AG04450 (cell line): ENCODE measurements around the gene RNF186. TPM values are rescaled to one million over a fixed set of nuclear protein-coding genes. Genes with fewer than 3 reads are reported as not detected.

ENCODE experiments used
- CTCF ChIA-PET: fragments of 300-600, 350-600 bp; formaldehyde crosslinking; extraction: SDS; loops from one replicate; lab custom pipeline; 2022; ENCODE audit warnings: antibody characterized with exemption, inconsistent platforms; lab: Charles Lee
- POLR2A ChIA-PET: fragments of 350-600 bp; formaldehyde crosslinking; extraction: SDS; loops from one replicate; lab custom pipeline; 2021; ENCODE audit warnings: antibody characterized with exemption, inconsistent platforms; lab: Yijun Ruan, JAX
- DNase-seq: peaks from one replicate; pipeline ENCODE4 v3.0.0-alpha.2; 2011; ENCODE audit warnings: low read depth, low spot score
- H3K27ac ChIP-seq: one replicate; pipeline ENCODE4 v1.5.1; 2012; ENCODE audit warnings: low read depth, low read length, control low read depth
- H3K27me3 ChIP-seq: one replicate; pipeline ENCODE4 v1.6.0; 2012; ENCODE audit warnings: low read length; ENCODE audit not compliant: control insufficient read depth, insufficient read depth
- H3K4me3 ChIP-seq: 2 replicates; pipeline ENCODE4 v1.5.1; 2011; ENCODE audit warnings: mild to moderate bottlenecking, low read depth, low read length, control low read depth
- H3K9me3 ChIP-seq: 2 replicates; pipeline ENCODE4 v1.5.1; 2012; ENCODE audit warnings: low read length; ENCODE audit not compliant: control insufficient read depth, insufficient read depth
- polyA plus RNA-seq: library from polyadenylated mRNA; depleted of rRNA; stranded (reverse); fragments of >200 nt; gene quantifications from 2 replicates; pipeline ENCODE4 v1.2.3, GENCODE V29; 2011
- TF ChIP-seq, protein P1 (sequence below): IDR thresholded peaks from 2 replicates; pipeline ENCODE4 v1.5.1; 2011; ENCODE audit warnings: low read depth, low read length, control low read depth, inconsistent platforms

The RNF186 gene
- polyA plus RNA-seq, 1 experiment = not detected

DNA sequence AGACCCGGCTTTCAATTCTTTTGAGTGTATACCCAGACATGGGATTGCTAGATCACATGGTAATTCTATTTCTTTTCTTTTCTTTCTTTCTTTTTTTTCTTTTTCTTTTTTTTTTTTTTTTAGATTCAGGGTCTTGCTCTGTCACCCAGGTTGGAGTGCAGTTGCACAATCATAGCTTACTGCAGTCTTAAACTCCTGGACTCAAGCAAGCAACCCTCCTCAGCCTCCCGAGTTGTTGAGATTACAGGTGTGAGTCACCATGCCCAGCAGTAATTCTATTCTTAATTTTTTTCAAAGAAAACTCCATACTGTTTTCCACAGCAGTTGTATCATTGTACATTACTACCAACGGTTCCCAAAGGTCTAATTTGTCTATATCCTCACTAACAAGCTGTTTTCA, 13.5 kb upstream of the RNF186 start:
- POLR2A ChIA-PET = no interaction called here
- H3K9me3 ChIP-seq = no peaks in the 10 kb centered on the region

DNA sequence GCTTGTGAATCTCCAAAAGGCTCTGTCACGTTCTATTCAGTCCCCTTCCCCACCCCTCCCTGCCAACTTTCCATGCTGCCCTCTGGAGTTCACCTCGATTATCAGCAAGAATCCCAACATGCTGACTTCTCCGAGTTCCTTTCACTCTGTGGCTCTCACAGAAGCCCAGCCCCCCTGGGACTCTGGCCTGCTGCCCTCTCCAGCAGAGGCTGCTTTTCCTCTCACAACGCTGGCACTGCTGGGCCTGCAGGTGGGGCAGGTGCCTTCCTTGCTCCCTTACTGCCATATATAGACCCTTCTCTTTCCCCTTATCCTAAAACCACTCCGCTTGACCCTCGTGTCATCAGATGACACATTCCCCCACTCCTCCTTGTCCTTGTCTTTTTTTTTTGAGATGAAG, 10.2 kb upstream of the RNF186 start:
- POLR2A ChIA-PET = no interaction called here
- Histone ChIP-seq H3K9me3 (no peaks in the 10 kb centered on the region), H3K27me3 (peaks cover 5% of the 10 kb centered on the region), H3K27ac (no peak overlapping the region), H3K4me3 (no peak overlapping the region)
- CTCF ChIA-PET = no interaction called here
- TF ChIP-seq, protein P1, sequence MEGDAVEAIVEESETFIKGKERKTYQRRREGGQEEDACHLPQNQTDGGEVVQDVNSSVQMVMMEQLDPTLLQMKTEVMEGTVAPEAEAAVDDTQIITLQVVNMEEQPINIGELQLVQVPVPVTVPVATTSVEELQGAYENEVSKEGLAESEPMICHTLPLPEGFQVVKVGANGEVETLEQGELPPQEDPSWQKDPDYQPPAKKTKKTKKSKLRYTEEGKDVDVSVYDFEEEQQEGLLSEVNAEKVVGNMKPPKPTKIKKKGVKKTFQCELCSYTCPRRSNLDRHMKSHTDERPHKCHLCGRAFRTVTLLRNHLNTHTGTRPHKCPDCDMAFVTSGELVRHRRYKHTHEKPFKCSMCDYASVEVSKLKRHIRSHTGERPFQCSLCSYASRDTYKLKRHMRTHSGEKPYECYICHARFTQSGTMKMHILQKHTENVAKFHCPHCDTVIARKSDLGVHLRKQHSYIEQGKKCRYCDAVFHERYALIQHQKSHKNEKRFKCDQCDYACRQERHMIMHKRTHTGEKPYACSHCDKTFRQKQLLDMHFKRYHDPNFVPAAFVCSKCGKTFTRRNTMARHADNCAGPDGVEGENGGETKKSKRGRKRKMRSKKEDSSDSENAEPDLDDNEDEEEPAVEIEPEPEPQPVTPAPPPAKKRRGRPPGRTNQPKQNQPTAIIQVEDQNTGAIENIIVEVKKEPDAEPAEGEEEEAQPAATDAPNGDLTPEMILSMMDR = no peak
- DNase-seq = no peak

More for the DNA sequence above, 13.5 kb upstream of the RNF186 start:
- DNase-seq = no peak
- H3K4me3 ChIP-seq = no peak overlapping the region
- CTCF ChIA-PET = interaction anchor here (0.7 kb wide), 2 partner anchors 54 to 802 kb away, joined by 4 to 5 read pairs; partner anchors contain the start of gene OTUD3
- H3K27ac ChIP-seq = no peak overlapping the region
- H3K27me3 ChIP-seq = peaks cover 9% of the 10 kb centered on the region
- TF ChIP-seq, protein P1 = no peak

DNA sequence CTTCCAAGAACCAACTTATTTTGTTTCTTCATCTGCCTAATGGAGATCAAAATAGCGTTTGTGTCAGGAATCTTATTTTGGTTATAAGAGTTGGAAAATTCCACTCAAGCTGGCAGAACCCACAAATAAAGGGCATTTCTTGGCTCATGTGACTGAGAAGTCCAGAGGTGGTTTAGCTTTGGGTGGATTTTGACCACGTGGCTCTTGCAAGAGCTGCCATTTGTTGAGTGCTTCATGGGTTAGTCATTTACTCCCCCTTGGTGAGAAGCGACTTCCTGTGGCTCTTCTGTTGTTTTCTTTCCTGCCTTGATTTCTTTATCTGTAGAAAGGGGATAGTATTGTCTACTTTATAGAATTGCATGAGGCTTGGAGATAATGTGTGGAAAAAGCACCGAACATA, 9.5 kb upstream of the RNF186 start:
- ChIA-PET CTCF (interaction anchor here (0.7 kb wide), 1 partner anchor 58 kb away, joined by 4 read pairs; the partner anchor contains the start of gene OTUD3), POLR2A (no interaction called here)
- Histone ChIP-seq H3K27me3 (peaks cover 5% of the 10 kb centered on the region), H3K9me3 (no peaks in the 10 kb centered on the region), H3K4me3 (no peak overlapping the region), H3K27ac (no peak overlapping the region)
- no peak for DNase-seq
- TF ChIP-seq, protein P1 = no peak

DNA sequence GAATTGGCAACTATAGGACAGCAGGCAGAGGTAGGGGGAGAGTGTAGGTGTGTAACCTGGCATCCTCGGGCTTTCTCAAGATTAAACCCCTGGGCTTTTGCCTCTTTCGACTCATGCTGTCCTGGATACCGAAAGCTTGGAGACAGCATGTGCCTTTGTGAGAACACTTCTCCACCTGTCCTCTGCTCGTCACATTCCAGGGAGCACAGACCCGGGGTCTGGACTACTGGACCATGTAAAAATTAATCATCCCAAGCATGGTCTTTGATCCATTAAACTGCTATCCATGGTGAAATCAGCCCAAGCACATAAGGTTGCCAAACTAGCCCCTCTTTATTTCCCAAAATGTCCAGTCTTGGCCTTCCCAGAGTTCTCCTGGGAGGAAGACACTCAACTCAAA, 9.0 kb upstream of the RNF186 start:
- Histone ChIP-seq H3K9me3 (no peaks in the 10 kb centered on the region), H3K27ac (no peak overlapping the region), H3K27me3 (peaks cover 5% of the 10 kb centered on the region), H3K4me3 (no peak overlapping the region)
- TF ChIP-seq, protein P1 = no peak
- POLR2A ChIA-PET = no interaction called here
- DNase-seq = no peak
- CTCF ChIA-PET = interaction anchor here (0.7 kb wide), 1 partner anchor 58 kb away, joined by 4 read pairs; the partner anchor contains the start of gene OTUD3

DNA sequence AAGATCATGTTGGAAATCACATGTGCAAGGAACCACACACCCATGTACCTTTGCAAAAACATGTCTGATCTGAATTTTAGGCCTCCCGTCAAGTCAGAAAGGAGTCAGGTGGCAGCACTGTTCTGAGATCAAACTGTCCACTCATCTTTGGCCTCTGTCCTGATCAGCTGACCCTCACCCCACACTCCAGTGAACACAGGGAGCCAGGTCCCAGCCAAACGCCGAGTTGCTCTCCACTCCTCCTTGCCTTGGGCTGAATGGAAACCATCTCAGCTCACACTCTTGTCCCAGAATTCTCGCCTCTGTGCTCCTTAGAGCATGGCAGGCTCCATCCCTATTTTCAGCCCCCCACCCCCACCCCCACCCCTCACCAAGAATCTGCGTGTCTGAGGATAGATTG, 4.6 kb upstream of the RNF186 start:
- ChIA-PET POLR2A (no interaction called here), CTCF (no interaction called here)
- DNase-seq = no peak
- Histone ChIP-seq H3K4me3 (no peak overlapping the region), H3K27me3 (peaks cover 4% of the 10 kb centered on the region), H3K9me3 (no peaks in the 10 kb centered on the region), H3K27ac (no peak overlapping the region)
- TF ChIP-seq, protein P1 = no peak
